CD14-positive monocyte (primary cell): ENCODE data around the gene MUC6. TPM values are rescaled to one million over a fixed set of nuclear protein-coding genes. Genes with fewer than 3 reads are reported as not detected.

Experiments used
- DNase-seq, 3 donors: peaks; one replicate each; pipeline ENCODE4 v3.0.0-alpha.2; 2011 to 2022
- H2AFZ ChIP-seq: 2 replicates; pipeline ENCODE4 v1.6.0; 2012; ENCODE audit warnings: mild to moderate bottlenecking, low read depth, low read length, inconsistent platforms; ENCODE audit not compliant: insufficient read depth, poor library complexity, severe bottlenecking
- H3K27ac ChIP-seq, 2 donors: 1 replicate in 1 of 2; 2 replicates in 1 of 2; pipeline ENCODE4 v1.5.1; 2012 to 2013; ENCODE audit warnings: low read length in 2 of 2, control low read depth in 1 of 2, inconsistent platforms in 1 of 2, low read depth in 1 of 2, mild to moderate bottlenecking in 1 of 2
- H3K27me3 ChIP-seq, 2 donors: one replicate each; pipeline versions ENCODE4 v1.6.0 to v1.6.1; 2011 to 2013; ENCODE audit warnings: low read length in 2 of 2; ENCODE audit not compliant: control insufficient read depth in 2 of 2, insufficient read depth in 2 of 2
- H3K36me3 ChIP-seq, 2 donors: replicated peaks in 1 of 2; 1 replicate in 1 of 2; 2 replicates in 1 of 2; pipeline versions ENCODE4 v1.5.1 to v1.6.1; 2012 to 2013; ENCODE audit warnings: low read length in 2 of 2, control low read depth in 1 of 2, inconsistent platforms in 1 of 2, mild to moderate bottlenecking in 1 of 2; ENCODE audit not compliant: insufficient read depth in 2 of 2, control insufficient read depth in 1 of 2
- H3K4me1 ChIP-seq, 2 donors: 1 replicate in 1 of 2; 2 replicates in 1 of 2; pipeline versions ENCODE4 v1.5.1 to v1.6.1; 2012 to 2013; ENCODE audit warnings: low read length in 2 of 2, control low read depth in 1 of 2, inconsistent platforms in 1 of 2, mild to moderate bottlenecking in 1 of 2, moderate library complexity in 1 of 2; ENCODE audit not compliant: insufficient read depth in 2 of 2, control insufficient read depth in 1 of 2
- H3K4me2 ChIP-seq: replicated peaks from 2 replicates; pipeline ENCODE3; 2012; ENCODE audit warnings: low read length, moderate library complexity, mild to moderate bottlenecking; ENCODE audit not compliant: poor library complexity, severe bottlenecking; ENCODE audit errors: extremely low read depth
- H3K4me3 ChIP-seq, 3 experiments: fragments of 200-600 bp in 1 of 3; sonication (generic) in 1 of 3; replicated peaks in 1 of 3; 1 replicate in 2 of 3; 2 replicates in 1 of 3; pipeline ENCODE4 v1.5.1; 2011 to 2013; ENCODE audit warnings: low read length in 3 of 3, mild to moderate bottlenecking in 3 of 3, control low read depth in 2 of 3, low read depth in 2 of 3, inconsistent platforms in 1 of 3, moderate library complexity in 1 of 3
- H3K79me2 ChIP-seq: 2 replicates; pipeline ENCODE4 v1.6.0; 2012; ENCODE audit warnings: mild to moderate bottlenecking, control low read depth, inconsistent platforms, low read length, moderate library complexity; ENCODE audit not compliant: insufficient read depth
- H3K9ac ChIP-seq: 2 replicates; pipeline ENCODE4 v1.6.0; 2017; ENCODE audit warnings: low read length, mild to moderate bottlenecking; ENCODE audit not compliant: insufficient read depth, poor library complexity, severe bottlenecking
- H3K9me3 ChIP-seq, 2 donors: replicated peaks in 1 of 2; 1 replicate in 1 of 2; 2 replicates in 1 of 2; pipeline versions ENCODE4 v1.5.1 to v1.6.1; 2012 to 2013; ENCODE audit warnings: low read length in 2 of 2, control low read depth in 1 of 2; ENCODE audit not compliant: control insufficient read depth in 1 of 2, insufficient read depth in 1 of 2
- H4K20me1 ChIP-seq: 2 replicates; pipeline ENCODE4 v1.6.0; 2012; ENCODE audit warnings: mild to moderate bottlenecking, low read length, control low read depth, moderate library complexity; ENCODE audit not compliant: insufficient read depth
- H3K27ac Mint-ChIP-seq, 7 donors: one replicate each; pipeline ENCODE4 v1.8.0; 2020; ENCODE audit warnings: mild to moderate bottlenecking in 7 of 7, mixed read lengths in 7 of 7, moderate library complexity in 6 of 7, inconsistent platforms in 2 of 7
- H3K27me3 Mint-ChIP-seq, 3 donors: one replicate each; pipeline ENCODE4 v1.8.0; 2021 to 2022; ENCODE audit warnings: low read depth in 3 of 3, mild to moderate bottlenecking in 3 of 3, mixed read lengths in 3 of 3, moderate library complexity in 3 of 3, inconsistent platforms in 1 of 3
- H3K36me3 Mint-ChIP-seq, 2 donors: one replicate each; pipeline ENCODE4 v1.8.0; 2020; ENCODE audit warnings: mixed read lengths in 2 of 2, inconsistent platforms in 1 of 2, mild to moderate bottlenecking in 1 of 2
- H3K4me1 Mint-ChIP-seq: one replicate; pipeline ENCODE4 v1.8.0; 2020; ENCODE audit warnings: mild to moderate bottlenecking, mixed read lengths
- H3K4me3 Mint-ChIP-seq, 2 donors: one replicate each; pipeline ENCODE4 v1.8.0; 2020; ENCODE audit warnings: mild to moderate bottlenecking in 2 of 2, mixed read lengths in 2 of 2, moderate library complexity in 1 of 2
- H3K9me3 Mint-ChIP-seq, 7 donors: one replicate each; pipeline ENCODE4 v1.8.0; 2020 to 2022; ENCODE audit warnings: mixed read lengths in 7 of 7, mild to moderate bottlenecking in 6 of 7, moderate library complexity in 6 of 7, inconsistent platforms in 2 of 7
- CTCF ChIP-seq: fragments of 200-600 bp; IDR thresholded peaks from one replicate; pipeline ENCODE4 v1.8.0; 2022; ENCODE audit warnings: antibody characterized with exemption, mild to moderate bottlenecking
- WGBS: methylation state at CpG from one replicate; pipeline ENCODE4 v1.1.5; 2013; ENCODE audit warnings: missing lambda C conversion rate; ENCODE audit not compliant: insufficient coverage; 5-methylcytosine and 5-hydroxymethylcytosine counted together
- intact Hi-C, 2 donors: fragments of 100-400 bp; cut with micrococcal nuclease; formaldehyde crosslinking; loops; one replicate each; pipeline versions ENCODE4 v1.15.0 to v1.15.1; 2023
- polyA plus RNA-seq, 3 donors: library from polyadenylated mRNA; depleted of rRNA in 1 of 3; unstranded in 2 of 3; stranded (reverse) in 1 of 3; fragments of 300-500 nt in 2 of 3; fragments of >200 nt in 1 of 3; fragmentation: Illumina TruSeq in 2 of 3; gene quantifications; 1 replicate in 2 of 3; 2 replicates in 1 of 3; pipeline ENCODE4 v1.2.3, GENCODE V29; 2012 to 2021

Gene MUC6
- polyA plus RNA-seq, 3 donors = not detected

- Histone ChIP-seq H3K79me2 (no peaks in the 10 kb centered on the region), H3K9ac (no peak overlapping the region), H3K4me3 (no peak overlapping the region), H3K4me2 (no peak overlapping the region), H3K27ac (no peak overlapping the region), H4K20me1 (no peaks in the 10 kb centered on the region), H2AFZ (no peak overlapping the region), H3K4me1 (peaks cover 7 to 10% of the 10 kb centered on the region in 2 donors), H3K36me3 (no peaks in the 10 kb centered on the region), H3K9me3 (peaks cover 0 to 18% of the 10 kb centered on the region in 2 donors), H3K27me3 (no peaks in the 10 kb centered on the region)
- DNase-seq = no peak
- Mint-ChIP-seq H3K27ac (no peak overlapping the region), H3K27me3 (no peaks in the 10 kb centered on the region), H3K9me3 (peaks cover 0 to 2% (median 0%) of the 10 kb centered on the region in 7 donors), H3K4me1 (peaks cover 6% of the 10 kb centered on the region), H3K4me3 (no peak overlapping the region), H3K36me3 (no peaks in the 10 kb centered on the region)
- TF ChIP-seq CTCF = no peak
- WGBS = 86% methylated on average over 9 of the region's 11 CpGs
- intact Hi-C loops = no loop called here
Measured at GRCh38 chr11:1077033-1077416, 40.5 kb upstream of the MUC6 start.

DNA sequence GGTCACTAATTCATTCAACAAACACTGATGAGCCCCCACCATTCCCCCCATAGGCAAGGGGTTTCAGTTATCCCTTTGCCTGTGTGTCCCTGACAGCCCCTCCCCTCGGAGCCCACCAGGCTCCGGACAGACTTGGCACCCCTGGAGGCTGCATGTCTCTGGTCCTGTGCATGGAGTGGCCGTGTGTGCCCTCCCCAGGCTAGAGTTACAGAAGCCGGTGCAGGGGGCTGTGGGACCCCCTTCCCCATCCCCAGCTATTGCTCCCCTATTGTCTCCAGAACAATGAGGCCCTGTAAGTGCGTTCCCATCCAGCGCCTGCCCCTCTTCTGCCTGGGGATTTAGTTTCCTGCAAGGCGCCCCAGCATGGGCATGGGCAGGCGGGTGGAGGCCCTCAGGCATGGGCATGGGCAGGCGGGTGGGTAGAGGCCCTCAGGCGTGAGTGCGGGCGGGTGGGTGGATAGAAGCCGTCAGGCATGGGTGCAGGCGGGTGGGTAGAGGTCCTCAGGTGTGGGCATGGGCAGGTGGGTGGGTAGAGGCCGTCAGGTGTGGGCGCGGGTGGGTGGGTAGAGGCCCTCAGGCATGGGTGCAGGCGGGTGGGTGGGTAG, 39.6 kb upstream of the MUC6 start:
- Mint-ChIP-seq H3K36me3 (no peaks in the 10 kb centered on the region), H3K27me3 (peaks cover 0 to 6% (median 0%) of the 10 kb centered on the region in 3 donors), H3K27ac (no peak overlapping the region), H3K4me1 (peaks cover 6% of the 10 kb centered on the region), H3K4me3 (no peak overlapping the region), H3K9me3 (no peaks in the 10 kb centered on the region)
- no peak overlapping the region for H3K4me2 ChIP-seq
- no peak overlapping the region for H2AFZ ChIP-seq
- no peaks in the 10 kb centered on the region for H3K27me3 ChIP-seq
- peaks cover 7 to 10% of the 10 kb centered on the region in 2 donors for H3K4me1 ChIP-seq
- H3K79me2 ChIP-seq = no peaks in the 10 kb centered on the region
- no peaks in the 10 kb centered on the region for H4K20me1 ChIP-seq
- intact Hi-C loops = no loop called here
- no peak overlapping the region for H3K9ac ChIP-seq
- no peak for DNase-seq
- no peak for TF ChIP-seq CTCF
- 75% methylated on average over 6 of the region's 18 CpGs for WGBS
- no peak overlapping the region for H3K27ac ChIP-seq
- peaks cover 0 to 15% of the 10 kb centered on the region in 2 donors for H3K9me3 ChIP-seq
- no peak overlapping the region for H3K4me3 ChIP-seq
- no peaks in the 10 kb centered on the region for H3K36me3 ChIP-seq
